GM19438 (cell line): ENCODE data around the gene IFT43.

Experiments used
- ATAC-seq: cut with Tn5 transposase; IDR thresholded peaks from one replicate; pipeline ENCODE4 v1.9.1; 2021; ENCODE audit warnings: low read depth; ENCODE audit not compliant: unreplicated experiment

IFT43 gene

GRCh38 chr14:75979648-75980565 lies 5.7 kb upstream of the IFT43 start:
- ATAC-seq: no peak

GRCh38 chr14:75980856-75981255 lies 4.7 kb upstream of the IFT43 start:
- no peak for ATAC-seq

DNA sequence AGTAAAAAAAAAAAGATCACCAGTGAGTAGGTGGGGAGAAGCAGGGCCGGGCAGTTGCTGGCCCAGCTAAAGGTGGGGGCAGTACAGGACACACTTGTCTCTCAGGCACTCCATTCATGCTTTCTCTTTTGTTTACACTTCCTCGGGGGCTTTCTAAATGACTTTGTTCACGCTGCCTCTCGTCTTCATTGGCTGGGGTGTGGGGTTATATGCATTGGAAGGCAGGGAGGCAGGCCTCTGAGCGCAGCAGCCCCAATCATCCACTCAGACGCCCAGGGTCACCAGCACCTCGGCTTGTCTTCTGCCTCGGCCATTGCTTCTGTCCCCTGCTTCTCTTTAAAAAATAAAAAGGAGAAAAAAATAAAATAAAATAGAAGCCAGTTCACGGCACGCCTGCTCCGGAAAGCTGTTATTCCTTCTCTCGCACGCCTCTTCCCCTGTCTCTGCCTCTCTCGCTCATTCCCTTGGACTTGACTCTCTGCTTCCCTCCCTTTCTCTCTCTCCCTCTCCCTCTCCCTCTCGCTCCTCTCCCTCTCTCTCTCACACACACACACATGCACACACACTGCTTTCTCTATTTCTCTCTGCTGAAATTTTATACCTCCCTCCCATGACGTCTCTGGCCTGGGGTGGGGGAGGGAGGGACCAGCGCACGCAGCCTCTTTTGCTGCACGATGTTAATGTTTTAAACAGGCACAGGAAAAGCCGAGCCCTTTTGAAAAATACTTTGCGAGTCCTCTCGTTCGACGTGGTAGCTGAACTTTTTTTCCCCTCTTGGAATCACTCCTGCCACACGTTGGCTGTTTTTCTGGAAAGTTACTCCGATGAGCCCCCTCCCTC lies 3.9 kb upstream of the IFT43 start, which contains the start of gene TGFB3:
Gene TGFB3, minus strand, starts transcription at position 570 of the 840 bp plus-strand sequence. CDS start 1,102 bp downstream, outside the sequence.
- peak; percentile 32 for ATAC-seq

DNA sequence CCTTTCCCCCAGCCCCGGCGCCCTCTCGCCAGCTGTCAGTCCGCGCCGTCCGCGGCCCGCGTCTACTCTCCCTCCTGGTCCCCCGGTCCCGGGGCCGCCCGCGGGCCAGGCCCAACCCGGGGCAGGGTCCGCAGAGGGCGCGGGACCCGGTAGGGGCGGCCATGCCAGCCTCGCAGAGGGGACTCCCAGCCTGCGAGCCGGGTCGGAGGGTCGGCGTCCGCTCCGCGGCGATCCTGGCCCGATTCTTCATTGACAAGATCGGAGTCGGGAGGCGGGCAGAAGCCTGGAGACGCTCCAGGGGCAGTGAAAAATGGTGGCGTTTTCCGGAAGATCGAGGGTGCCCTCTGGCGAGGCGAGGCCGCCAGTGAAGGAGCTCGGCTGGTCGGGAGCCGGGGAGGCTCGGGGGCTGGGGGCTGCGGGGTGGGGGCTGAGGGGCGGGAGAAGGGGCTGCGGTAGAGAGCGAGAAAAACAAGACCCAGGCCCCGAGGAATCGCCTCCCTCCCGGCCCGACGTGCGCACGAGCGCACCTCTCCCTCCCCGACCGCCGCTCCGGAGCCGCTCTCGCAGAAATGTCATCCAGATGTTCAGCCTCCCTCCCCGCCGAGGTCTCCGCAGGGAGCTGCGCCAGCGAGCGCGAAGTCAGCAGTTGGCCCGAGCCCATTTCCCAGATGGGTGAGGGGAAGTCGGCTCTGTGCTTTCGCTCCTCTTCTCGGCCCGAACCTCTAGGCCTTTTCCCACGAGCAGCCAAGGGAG lies 3.1 kb upstream of the IFT43 start:
- peak; percentile 43 for ATAC-seq

DNA sequence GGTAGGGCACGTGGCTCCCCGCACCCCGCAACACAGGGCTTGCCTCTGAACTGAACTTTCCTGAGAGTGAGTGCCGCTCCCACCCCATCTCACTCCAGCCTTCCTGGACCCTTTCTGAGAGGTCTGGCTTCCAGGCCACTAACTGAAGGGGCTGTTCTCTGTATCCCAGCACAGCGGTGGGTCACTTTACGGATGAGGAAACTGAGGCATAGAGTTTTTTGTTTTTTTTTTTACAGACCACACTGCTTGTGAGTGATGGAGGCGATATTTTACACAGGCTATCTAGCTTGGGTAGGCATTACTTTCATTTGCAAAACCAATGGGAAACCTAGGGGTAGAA lies 2.6 kb upstream of the IFT43 start:
- no peak for ATAC-seq

DNA sequence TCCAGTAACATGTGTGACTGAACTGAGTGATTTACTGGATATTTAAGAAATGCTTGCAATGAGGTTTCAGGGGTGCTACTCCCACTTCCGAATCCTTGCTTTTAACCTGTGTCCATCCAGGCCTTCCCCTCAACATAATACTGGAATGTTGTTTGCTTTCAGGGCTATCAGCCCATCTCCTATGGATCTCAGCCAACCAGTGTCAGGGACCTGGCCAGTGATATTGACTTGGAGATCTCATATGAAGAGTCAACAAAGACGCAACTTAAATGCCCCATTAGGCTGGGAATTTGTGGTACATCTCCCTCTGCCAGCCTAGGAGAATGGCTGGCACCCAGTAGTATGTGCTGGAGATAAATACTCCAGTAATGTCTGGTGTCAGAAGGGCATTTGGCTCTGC lies 889 bp upstream of the IFT43 start:
- no peak for ATAC-seq

DNA sequence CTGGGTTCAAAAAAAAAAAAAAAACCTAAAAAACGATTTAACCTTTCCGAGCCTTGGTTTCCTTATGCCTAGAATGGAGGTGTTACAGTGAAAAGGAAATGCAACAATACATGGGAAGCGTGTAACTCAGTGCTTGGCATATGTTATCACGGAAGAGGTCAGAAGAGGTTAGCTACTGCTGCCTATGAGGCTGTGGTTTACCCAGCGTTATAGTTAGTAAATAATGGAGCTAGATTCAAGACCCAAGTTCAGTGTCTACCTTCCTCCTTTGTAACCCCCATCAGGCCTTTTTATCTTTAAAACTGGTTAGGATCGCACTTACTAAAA lies 839 bp downstream of the IFT43 start:
- ATAC-seq: no peak

- ATAC-seq: no peak
Observed at GRCh38 chr14:75987201-75987970, 1.8 kb downstream of the IFT43 start.

GRCh38 chr14:75989134-75989533 lies 3.6 kb downstream of the IFT43 start:
- no peak for ATAC-seq

GRCh38 chr14:75990297-75990696 lies 4.7 kb downstream of the IFT43 start:
- no peak for ATAC-seq

GRCh38 chr14:75991753-75992152 lies 6.2 kb downstream of the IFT43 start:
- ATAC-seq: no peak

DNA sequence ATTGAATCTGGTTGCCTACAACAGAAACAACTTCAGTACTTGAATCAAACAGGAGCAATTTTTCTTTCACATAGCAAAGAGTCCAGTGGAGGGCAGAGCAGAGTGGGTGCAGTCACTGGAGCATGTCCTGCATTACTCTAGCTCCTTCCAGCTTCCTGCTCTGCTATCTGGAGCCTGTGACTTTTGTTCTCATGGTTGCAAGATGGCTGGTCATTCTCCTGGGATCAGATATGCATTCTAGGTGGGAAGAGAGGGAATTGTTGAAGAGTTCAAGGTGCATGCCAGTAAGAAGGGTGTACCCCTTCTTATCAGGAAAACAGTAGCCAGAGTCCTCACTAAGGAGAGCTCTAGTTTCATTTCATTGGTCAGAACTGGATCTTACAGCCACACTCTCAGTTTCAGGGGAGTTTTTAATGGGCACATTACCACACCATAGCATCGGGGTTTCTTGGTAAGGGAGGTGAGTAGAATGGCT lies 8.0 kb downstream of the IFT43 start:
- ATAC-seq: no peak

DNA sequence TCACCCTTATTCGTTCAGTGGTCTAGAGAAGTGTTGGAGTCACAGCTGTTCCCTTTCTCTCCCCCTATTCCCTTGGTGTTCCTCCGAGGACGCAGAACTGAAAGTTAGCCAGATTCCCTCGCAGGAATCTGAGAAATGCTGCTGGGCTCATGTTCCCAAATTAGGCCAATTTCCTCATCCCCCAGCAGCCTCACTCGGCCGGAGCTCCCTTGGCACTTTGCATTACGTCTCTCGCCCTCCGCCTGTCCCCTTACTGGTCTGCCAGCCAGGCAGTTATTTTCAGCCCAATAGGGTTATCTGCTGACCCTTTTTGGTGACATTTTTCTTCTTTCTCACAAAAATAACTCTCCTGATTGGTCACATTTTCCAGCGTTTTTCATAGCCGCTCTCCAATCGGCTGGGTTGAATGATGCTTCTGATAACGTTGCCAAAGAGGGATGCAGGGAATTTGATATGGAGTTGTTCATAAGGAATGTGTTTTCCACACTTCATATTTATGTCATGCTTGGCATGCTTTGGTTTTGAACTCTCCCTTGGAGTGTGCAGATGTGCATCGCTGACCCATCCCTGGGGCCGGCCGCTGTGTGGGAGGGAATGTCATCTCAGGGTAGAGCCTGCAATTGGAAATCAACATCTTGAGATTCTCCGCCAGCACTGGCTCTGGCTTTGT lies 9.9 kb downstream of the IFT43 start:
- ATAC-seq: no peak

DNA sequence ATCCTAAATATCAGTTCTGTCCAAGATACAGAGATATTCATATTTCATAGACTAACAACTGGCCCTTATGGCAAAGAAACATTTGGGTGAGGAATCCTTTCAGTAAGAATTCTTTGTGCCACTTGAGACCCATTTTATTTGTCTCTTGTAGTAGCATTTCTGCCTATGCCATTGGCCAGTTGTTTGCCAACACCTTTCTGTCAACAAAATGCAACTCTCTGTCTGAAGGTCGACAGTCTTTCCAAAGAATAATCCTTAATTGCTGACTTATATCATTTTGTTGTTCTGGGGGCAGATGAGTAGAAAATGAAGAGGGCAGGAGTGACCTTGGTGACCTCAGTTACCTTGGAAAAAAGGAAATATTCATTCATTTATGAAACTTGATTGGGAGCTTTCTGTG lies 10.9 kb downstream of the IFT43 start:
- no peak for ATAC-seq

- ATAC-seq: no peak
Observed at GRCh38 chr14:75999511-76000190, 14.1 kb downstream of the IFT43 start.

- ATAC-seq: no peak
Observed at GRCh38 chr14:76002383-76002782, 16.8 kb downstream of the IFT43 start.

- no peak for ATAC-seq
Observed at GRCh38 chr14:76006253-76006652, 20.7 kb downstream of the IFT43 start.

- no peak for ATAC-seq
Observed at GRCh38 chr14:76007379-76007778, 21.8 kb downstream of the IFT43 start.

- ATAC-seq: no peak
Observed at GRCh38 chr14:76007852-76008251, 22.3 kb downstream of the IFT43 start.
